A549 (cell line): Measurements from ENCODE around the gene SPATA2L.

ENCODE experiments used
- CTCF ChIP-seq: fragments of >200 bp; sonication (Bioruptor Twin); formaldehyde crosslinking; IDR thresholded peaks from 3 replicates; pipeline ENCODE4 v1.5.1; 2016
- MAX ChIP-seq: IDR thresholded peaks from 2 replicates; pipeline ENCODE4 v1.6.1; 2012
- POLR2A ChIP-seq: IDR thresholded peaks from 2 replicates; pipeline ENCODE4 v1.6.1; 2012; ENCODE audit warnings: mild to moderate bottlenecking, low read length
- SMC3 ChIP-seq: fragments of >200 bp; sonication (Bioruptor Twin); formaldehyde crosslinking; IDR thresholded peaks from 3 replicates; pipeline ENCODE4 v1.6.1; 2018; ENCODE audit warnings: inconsistent platforms

- TF ChIP-seq CTCF: no peak
- TF ChIP-seq SMC3: no peak
- no peak for TF ChIP-seq MAX
- TF ChIP-seq POLR2A: no peak
Measured at GRCh38 chr16:89689142-89689541, 12.4 kb downstream of the SPATA2L start.
